HepG2 (cell line): Measurements from ENCODE around the gene ADGRG6. TPM values are rescaled to one million over a fixed set of nuclear protein-coding genes. Genes with fewer than 3 reads are reported as not detected.

Source experiments
- ATAC-seq: fragments of 200-7000 bp; cut with Tn5 transposase; 3 replicates; pipeline ENCODE4 v1.9.1; 2020; ENCODE audit warnings: mild to moderate bottlenecking, moderate library complexity
- BruUV-seq: library from RNA; stranded (reverse); fragments of 400-500 nt; replicated peaks from 2 replicates; lab custom pipeline; 2021; lab: Mats Ljungman, UMichigan
- CTCF ChIA-PET: fragments of 300-600 bp; formaldehyde crosslinking; extraction: SDS; loops from one replicate; lab custom pipeline; 2021; ENCODE audit warnings: low total read pairs, inconsistent platforms, low intra/inter-chr PET ratio; lab: Yijun Ruan, JAX
- POLR2A ChIA-PET: fragments of 350-600 bp; sonication (Branson Sonifier 250); formaldehyde crosslinking; loops from one replicate; lab custom pipeline; 2020; ENCODE audit warnings: antibody characterized with exemption, inconsistent platforms; lab: Yijun Ruan, JAX
- DNase-seq: peaks from one replicate; pipeline ENCODE4 v3.0.0-alpha.2; 2015; ENCODE audit warnings: low spot score
- FAIRE-seq: peaks from 3 replicates; lab custom pipeline; 2011; peaks lifted over from hg19 to GRCh38; lab: Jason Lieb, UNC
- H2AFZ ChIP-seq: one replicate; pipeline ENCODE4 v1.6.1; 2011; ENCODE audit warnings: low read length, inconsistent platforms
- H3K27ac ChIP-seq: fragments of 300-600 bp; 3 replicates; pipeline ENCODE4 v1.8.0; 2011; ENCODE audit warnings: mixed run types, mild to moderate bottlenecking, mixed read lengths, low read length, inconsistent platforms; ENCODE audit not compliant: insufficient read depth; ENCODE audit errors: extremely low read length
- H3K27me3 ChIP-seq, 2 experiments: fragments of 200-600 bp in 1 of 2; 2 replicates in 1 of 2; 3 replicates in 1 of 2; pipeline versions ENCODE4 v1.6.0 to v1.8.0; 2011; ENCODE audit warnings: low read length in 2 of 2, mild to moderate bottlenecking in 2 of 2, moderate library complexity in 2 of 2, inconsistent platforms in 1 of 2; ENCODE audit not compliant: insufficient read depth in 2 of 2, control insufficient read depth in 1 of 2
- H3K36me3 ChIP-seq, 2 experiments: fragments of 200-600 bp in 1 of 2; replicated peaks in 1 of 2; 2 replicates in 1 of 2; 3 replicates in 1 of 2; pipeline versions ENCODE4 v1.5.1 to v1.8.0; 2011; ENCODE audit warnings: low read length in 2 of 2, inconsistent platforms in 1 of 2; ENCODE audit not compliant: insufficient read depth in 2 of 2, control insufficient read depth in 1 of 2
- H3K4me1 ChIP-seq: 2 replicates; pipeline ENCODE4 v1.5.1; 2012; ENCODE audit warnings: low read length, inconsistent platforms; ENCODE audit not compliant: insufficient read depth
- H3K4me2 ChIP-seq: 2 replicates; pipeline ENCODE4 v1.6.0; 2011; ENCODE audit warnings: low read depth, low read length, inconsistent platforms
- H3K4me3 ChIP-seq, 3 experiments: fragments of 200-600 bp in 1 of 3; sonication (generic), shearing (Covaris generic) in 1 of 3; replicated peaks in 1 of 3; 2 replicates each; pipeline ENCODE4 v1.5.1; 2011 to 2016; ENCODE audit warnings: low read length in 3 of 3, inconsistent platforms in 2 of 3, low read depth in 2 of 3, mild to moderate bottlenecking in 2 of 3, control low read depth in 1 of 3, mixed read lengths in 1 of 3; ENCODE audit not compliant: insufficient read depth in 1 of 3
- H3K79me2 ChIP-seq: one replicate; pipeline ENCODE4 v1.6.1; 2011; ENCODE audit warnings: low read length, inconsistent platforms; ENCODE audit not compliant: insufficient read depth
- H3K9ac ChIP-seq: 2 replicates; pipeline ENCODE4 v1.6.0; 2011; ENCODE audit warnings: mild to moderate bottlenecking, low read depth, low read length, inconsistent platforms; ENCODE audit not compliant: insufficient read depth
- H3K9me3 ChIP-seq: 2 replicates; pipeline ENCODE4 v1.5.1; 2012; ENCODE audit warnings: mild to moderate bottlenecking, low read length
- H4K20me1 ChIP-seq: 2 replicates; pipeline ENCODE4 v1.6.0; 2011; ENCODE audit warnings: inconsistent platforms, mild to moderate bottlenecking, low read length, moderate library complexity; ENCODE audit not compliant: insufficient read depth
- HDAC1 ChIP-seq: sonication (generic); formaldehyde crosslinking; IDR thresholded peaks from 2 replicates; pipeline ENCODE4 v1.5.1; 2020; ENCODE audit warnings: mild to moderate bottlenecking, missing genetic modification reagents
- HNF1B ChIP-seq: sonication (generic); formaldehyde crosslinking; IDR thresholded peaks from 2 replicates; pipeline ENCODE4 v1.5.1; 2020; ENCODE audit warnings: mild to moderate bottlenecking, moderate library complexity, missing genetic modification reagents
- NCOA1 ChIP-seq: sonication (generic); formaldehyde crosslinking; IDR thresholded peaks from 2 replicates; pipeline ENCODE4 v1.9.0; 2021; ENCODE audit warnings: missing genetic modification reagents
- POLR2G ChIP-seq: fragments of 200-400 bp; formaldehyde crosslinking; IDR thresholded peaks from 2 replicates; pipeline ENCODE4 v1.6.1; 2018; ENCODE audit warnings: mild to moderate bottlenecking, low read depth, low read length, moderate library complexity
- RBFOX2 ChIP-seq: fragments of 200-400 bp; formaldehyde crosslinking; IDR thresholded peaks from 2 replicates; pipeline ENCODE4 v1.6.1; 2017; ENCODE audit warnings: low read depth, mild to moderate bottlenecking, low read length
- SMAD3 ChIP-seq: sonication (generic); formaldehyde crosslinking; IDR thresholded peaks from 2 replicates; pipeline ENCODE4 v1.4.0; 2020; ENCODE audit warnings: missing genetic modification reagents
- SNAPC4 ChIP-seq: sonication (generic); formaldehyde crosslinking; IDR thresholded peaks from 2 replicates; pipeline ENCODE4 v1.4.0; 2020; ENCODE audit warnings: mild to moderate bottlenecking, missing genetic modification reagents
- SOX6 ChIP-seq, 2 experiments: fragments of 450-650 bp in 1 of 2; sonication (generic) in 1 of 2; formaldehyde crosslinking in 1 of 2; IDR thresholded peaks; 2 replicates each; pipeline versions ENCODE4 v1.4.0 to v1.6.1; 2017 to 2020; ENCODE audit warnings: antibody characterized with exemption in 1 of 2, mild to moderate bottlenecking in 1 of 2, missing genetic modification reagents in 1 of 2
- TGIF2 ChIP-seq: IDR thresholded peaks from 2 replicates; pipeline ENCODE4 v1.6.1; 2016; ENCODE audit warnings: control low read depth, missing compliant biosample characterization
- THAP11 ChIP-seq: IDR thresholded peaks from 2 replicates; pipeline ENCODE4 v1.6.1; 2016; ENCODE audit warnings: missing biosample characterization, missing genetic modification reagents
- ZNF12 ChIP-seq: sonication (generic); formaldehyde crosslinking; IDR thresholded peaks from 2 replicates; pipeline ENCODE4 v1.5.0; 2020; ENCODE audit warnings: missing genetic modification reagents
- WGBS: methylation state at CpG from one replicate; pipeline ENCODE4 v1.1.6; 2017; ENCODE audit warnings: low lambda C conversion rate; 5-methylcytosine and 5-hydroxymethylcytosine counted together
- in situ Hi-C: cut with HindIII; loops from 2 replicates; pipeline ENCODE4 v1.10.0; 2017; ENCODE audit warnings: low pct_unique_long_range_greater_than_20kb; ENCODE audit not compliant: extremely low pct_ligation_motif_present
- intact Hi-C: fragments of 100-400 bp; cut with micrococcal nuclease; formaldehyde crosslinking; loops from one replicate; pipeline ENCODE4 v1.10.0; 2022; ENCODE audit not compliant: unreplicated experiment
- polyA plus RNA-seq, 8 experiments: library from polyadenylated mRNA; depleted of rRNA in 3 of 8; stranded (reverse) in 7 of 8; unstranded in 1 of 8; fragments of >200 nt; fragmentation: Illumina TruSeq in 4 of 8; extraction: Trizol in 4 of 8; gene quantifications; 2 replicates each; pipeline versions ENCODE4 v1.2.1 to v1.2.3, GENCODE V29; 2011 to 2016; ENCODE audit warnings: low read depth in 4 of 8, missing spikeins in 1 of 8, mixed read lengths in 1 of 8; ENCODE audit not compliant: insufficient read depth in 1 of 8
- total RNA-seq, 5 experiments: library from RNA; depleted of rRNA; stranded (reverse); fragments of >200 nt; fragmentation: Illumina TruSeq; extraction: Trizol; gene quantifications; 2 replicates each; pipeline ENCODE4 v1.2.3, GENCODE V29; 2016; ENCODE audit warnings: low read depth in 1 of 5
- TF ChIP-seq, protein P1 (sequence below), 2 experiments: sonication (generic) in 1 of 2; formaldehyde crosslinking in 1 of 2; IDR thresholded peaks; 2 replicates each; pipeline versions ENCODE4 v1.4.0 to v1.6.1; 2016 to 2020; ENCODE audit warnings: borderline replicate concordance in 1 of 2, low read depth in 1 of 2, mild to moderate bottlenecking in 1 of 2, missing genetic modification reagents in 1 of 2

The ADGRG6 gene
- total and polyA plus RNA-seq, 2 of the 13 experiments (the other 11 are each of a cell fraction or from before 2014, with no cell fraction given): 129 to 249 TPM

GRCh38 chr6:142300302-142300701, 1.5 kb upstream of the ADGRG6 start:
- Histone ChIP-seq H3K4me1 (peaks cover 64% of the 10 kb centered on the region), H3K4me2 (peak overlapping the region; percentile 89), H3K9me3 (no peaks in the 10 kb centered on the region), H3K27ac (peak overlapping the region; percentile 84), H3K27me3 (no peaks in the 10 kb centered on the region; a peak in 1 of 5 replicates), H3K4me3 (peak overlapping the region; percentile 85 to 95 (median 93); a peak in 2 of 6 replicates), H3K9ac (peak overlapping the region; percentile 92; the same call in 1 of the 2 replicates), H3K79me2 (peaks cover 57% of the 10 kb centered on the region), H3K36me3 (no peaks in the 10 kb centered on the region; a peak in 1 of 5 replicates), H4K20me1 (no peaks in the 10 kb centered on the region), H2AFZ (no peak overlapping the region)
- 92% methylated on average over 3 of the region's 3 CpGs for WGBS
- DNase-seq (no peak), FAIRE-seq (no peak), ATAC-seq (no peak)
- intact Hi-C loops (loop anchor here (2.0 kb wide), 1 partner anchor 154 kb away; the partner anchor contains the start of genes NMBR and VTA1), in situ Hi-C loops (loop anchor here (5.0 kb wide), 2 partner anchors 63 to 77 kb away; no protein-coding TSS in a partner anchor)
- no TSS peak for BruUV-seq
- POLR2A ChIA-PET: interaction anchor here (0.7 to 4.3 kb wide), 15 partner anchors 8 to 153 kb away, joined by 3 to 58 read pairs (median 13); no protein-coding TSS in a partner anchor
- CTCF ChIA-PET: no interaction called here
- TF ChIP-seq RBFOX2: peak; percentile 58; the same call in 1 of the 2 replicates
- no peak for TF ChIP-seq SNAPC4 (CRISPR knock-in tag)
- TF ChIP-seq THAP11 (CRISPR knock-in tag): no peak
- TF ChIP-seq HNF1B (CRISPR knock-in tag): no peak
- 0 out of 2 replicates have a peak, but pooled peaks have one; percentile 31 for TF ChIP-seq POLR2G
- TF ChIP-seq NCOA1 (CRISPR knock-in tag): no peak
- no peak for TF ChIP-seq SOX6 (IDR thresholded peaks at IDR 0.05)
- 0 out of 2 replicates have a peak, but pooled peaks have one; percentile 2 for TF ChIP-seq SOX6 (CRISPR knock-in tag; IDR thresholded peaks at IDR 0.05)
- peak; percentile 19; the same call in 1 of the 2 replicates for TF ChIP-seq HDAC1 (CRISPR knock-in tag)
- TF ChIP-seq ZNF12 (CRISPR knock-in tag): no peak
- 0 out of 2 replicates have a peak, but pooled peaks have one; percentile 2 for TF ChIP-seq SMAD3 (CRISPR knock-in tag)
- no peak for TF ChIP-seq TGIF2 (CRISPR knock-in tag)
- TF ChIP-seq, protein P1, sequence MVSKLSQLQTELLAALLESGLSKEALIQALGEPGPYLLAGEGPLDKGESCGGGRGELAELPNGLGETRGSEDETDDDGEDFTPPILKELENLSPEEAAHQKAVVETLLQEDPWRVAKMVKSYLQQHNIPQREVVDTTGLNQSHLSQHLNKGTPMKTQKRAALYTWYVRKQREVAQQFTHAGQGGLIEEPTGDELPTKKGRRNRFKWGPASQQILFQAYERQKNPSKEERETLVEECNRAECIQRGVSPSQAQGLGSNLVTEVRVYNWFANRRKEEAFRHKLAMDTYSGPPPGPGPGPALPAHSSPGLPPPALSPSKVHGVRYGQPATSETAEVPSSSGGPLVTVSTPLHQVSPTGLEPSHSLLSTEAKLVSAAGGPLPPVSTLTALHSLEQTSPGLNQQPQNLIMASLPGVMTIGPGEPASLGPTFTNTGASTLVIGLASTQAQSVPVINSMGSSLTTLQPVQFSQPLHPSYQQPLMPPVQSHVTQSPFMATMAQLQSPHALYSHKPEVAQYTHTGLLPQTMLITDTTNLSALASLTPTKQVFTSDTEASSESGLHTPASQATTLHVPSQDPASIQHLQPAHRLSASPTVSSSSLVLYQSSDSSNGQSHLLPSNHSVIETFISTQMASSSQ (IDR thresholded peaks at IDR 0.05; ENCODE audit: low read depth): no peak
- TF ChIP-seq, protein P1 (CRISPR knock-in tag; IDR thresholded peaks at IDR 0.05; ENCODE audit: borderline replicate concordance): no peak
